Measurements from ENCODE around the gene SRM. TPM values are rescaled to one million over a fixed set of nuclear protein-coding genes. Genes with fewer than 3 reads are reported as not detected.
A peak's percentile ranks its signal among the peaks of the same experiment; 100 is the strongest.
"Not testable (repeated sequence)": the region's sequence is repeated elsewhere in the genome, so short reads cannot be mapped to it uniquely, and the experiment has no call there.

The SRM gene
- total and polyA plus RNA-seq, 5 experiments from 2014 or later: 55.0 to 204 (median 95.2) TPM

GRCh38 chr1:11078631-11079030 is 18.8 kb upstream of the SRM start:
- H3K27ac Mint-ChIP-seq: peak overlapping the region in 2 of 10 donors; percentile 3 to 80
- peaks cover 0 to 87% (median 28%) of the 10 kb centered on the region in 3 donors for H3K36me3 Mint-ChIP-seq
- POLR2A ChIA-PET: no interaction called here
- no peak overlapping the region for H3K4me3 Mint-ChIP-seq
- DNase-seq (no peak), ATAC-seq (no peak)
- H3K9me3 Mint-ChIP-seq: no peaks in the 10 kb centered on the region
- H3K4me1 Mint-ChIP-seq: no peaks in the 10 kb centered on the region
- no peaks in the 10 kb centered on the region for H3K27me3 Mint-ChIP-seq

- not testable (repeated sequence) for H3K4me3 Mint-ChIP-seq, ATAC-seq, H3K9me3 Mint-ChIP-seq, H3K27ac Mint-ChIP-seq, H3K27me3 Mint-ChIP-seq, H3K4me1 Mint-ChIP-seq
- H3K36me3 Mint-ChIP-seq: peaks cover 0 to 84% (median 24%) of the 10 kb centered on the region in 3 donors
- peak in 1 of 10 donors; percentile 9 for DNase-seq
- POLR2A ChIA-PET: interaction anchor here (0.7 to 0.9 kb wide), 2 partner anchors 12 to 31 kb away, joined by 3 to 5 read pairs; no protein-coding TSS in a partner anchor
Measured at GRCh38 chr1:11073398-11073797, 13.6 kb upstream of the SRM start.

DNA sequence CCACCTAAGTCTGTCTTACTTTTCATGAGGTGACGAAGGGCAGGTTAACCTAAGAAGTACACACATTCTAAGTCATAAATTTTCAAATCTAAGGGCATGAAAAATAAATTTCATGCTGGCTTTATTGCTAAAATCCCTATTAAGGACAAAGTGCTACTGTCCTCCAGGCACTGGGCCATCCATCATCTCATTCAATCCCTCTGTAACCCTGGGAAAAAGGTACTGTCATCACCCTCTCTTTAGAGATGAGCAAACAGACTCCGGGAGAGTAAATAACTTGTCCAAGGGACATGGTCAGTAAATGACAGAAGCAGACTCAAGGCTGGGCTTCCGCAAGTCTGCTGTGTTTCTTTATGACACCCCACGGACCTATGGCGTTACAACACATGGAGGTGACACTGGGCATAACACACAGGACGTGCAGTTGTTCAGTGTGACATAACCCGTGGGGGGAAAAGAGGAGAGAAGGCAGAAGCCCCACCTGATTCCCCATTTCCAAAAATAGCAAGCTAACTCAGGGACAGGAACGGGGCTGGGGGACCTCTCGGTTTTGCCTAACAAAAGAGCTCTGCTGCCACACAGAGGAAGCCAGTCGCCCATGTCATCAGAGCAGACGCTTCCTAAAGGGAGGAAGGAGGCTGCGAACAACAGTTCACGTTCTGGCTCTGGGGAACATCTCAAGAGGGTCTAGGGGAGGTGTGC is 12.5 kb upstream of the SRM start:
- Mint-ChIP-seq H3K9me3 (no peaks in the 10 kb centered on the region), H3K27ac (peak overlapping the region in 5 of 10 donors; percentile 24 to 66 (median 52)), H3K27me3 (no peaks in the 10 kb centered on the region), H3K36me3 (peaks cover 0 to 86% (median 21%) of the 10 kb centered on the region in 3 donors), H3K4me1 (peaks cover 0 to 9% (median 5%) of the 10 kb centered on the region in 4 donors), H3K4me3 (no peak overlapping the region)
- ATAC-seq (no peak), DNase-seq (no peak)
- POLR2A ChIA-PET: interaction anchor here (0.9 kb wide), 1 partner anchor 11 kb away, joined by 3 read pairs; no protein-coding TSS in a partner anchor

GRCh38 chr1:11071463-11072215 is 11.8 kb upstream of the SRM start:
- H3K27ac Mint-ChIP-seq: peak overlapping the region in 8 of 10 donors; percentile 35 to 82 (median 70)
- H3K36me3 Mint-ChIP-seq: peaks cover 0 to 82% (median 19%) of the 10 kb centered on the region in 3 donors
- no peak for ATAC-seq
- POLR2A ChIA-PET: no interaction called here
- no peaks in the 10 kb centered on the region for H3K9me3 Mint-ChIP-seq
- DNase-seq: no peak
- H3K4me3 Mint-ChIP-seq: no peak overlapping the region
- H3K27me3 Mint-ChIP-seq: no peaks in the 10 kb centered on the region
- peaks cover 0 to 9% (median 5%) of the 10 kb centered on the region in 4 donors for H3K4me1 Mint-ChIP-seq

DNA sequence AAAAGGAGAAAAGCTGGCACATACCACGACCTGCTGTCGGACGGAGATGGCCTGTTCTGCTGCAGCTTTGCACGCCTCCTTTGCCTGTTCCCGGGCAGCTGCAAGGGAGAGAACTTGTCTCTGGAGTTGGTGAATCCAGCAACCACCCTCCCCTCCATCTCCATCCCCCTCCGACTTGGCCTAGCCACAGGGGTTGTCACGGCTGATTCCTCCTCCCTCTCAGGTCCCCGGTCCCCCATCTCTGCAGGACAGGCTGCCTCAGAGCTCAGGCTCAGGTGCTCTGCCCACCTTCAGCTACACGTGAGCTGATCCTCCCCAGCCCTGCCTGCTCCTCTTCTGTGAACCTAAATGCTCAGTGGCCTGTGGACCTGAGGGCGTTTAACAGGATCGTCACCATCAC is 11.1 kb upstream of the SRM start:
- Mint-ChIP-seq H3K4me3 (no peak overlapping the region), H3K27ac (peak overlapping the region in 4 of 10 donors; percentile 35 to 82 (median 64)), H3K4me1 (peaks cover 0 to 9% (median 5%) of the 10 kb centered on the region in 4 donors), H3K9me3 (no peaks in the 10 kb centered on the region), H3K27me3 (no peaks in the 10 kb centered on the region), H3K36me3 (peaks cover 0 to 82% (median 20%) of the 10 kb centered on the region in 3 donors)
- DNase-seq (no peak), ATAC-seq (no peak)
- POLR2A ChIA-PET: interaction anchor here (0.7 to 1.4 kb wide), 2 partner anchors 28 to 767 kb away, joined by 3 to 4 read pairs; partner anchors contain the start of gene EXOSC10

GRCh38 chr1:11068600-11069473 is 9.0 kb upstream of the SRM start:
- Mint-ChIP-seq H3K36me3 (peaks cover 0 to 72% (median 26%) of the 10 kb centered on the region in 3 donors), H3K9me3 (no peaks in the 10 kb centered on the region), H3K4me1 (peaks cover 0 to 9% (median 5%) of the 10 kb centered on the region in 4 donors), H3K27ac (peak overlapping the region in 3 of 10 donors; percentile 18 to 68 (median 32)), H3K27me3 (no peaks in the 10 kb centered on the region), H3K4me3 (no peak overlapping the region)
- no peak for ATAC-seq
- DNase-seq: peak in 1 of 10 donors; percentile 9
- POLR2A ChIA-PET: interaction anchor here (0.6 to 1.0 kb wide), 2 partner anchors 8 to 68 kb away, joined by 3 read pairs; no protein-coding TSS in a partner anchor

- H3K27me3 Mint-ChIP-seq: no peaks in the 10 kb centered on the region
- peaks cover 0 to 73% (median 26%) of the 10 kb centered on the region in 3 donors for H3K36me3 Mint-ChIP-seq
- POLR2A ChIA-PET: interaction anchor here (0.6 to 1.0 kb wide), 2 partner anchors 19 to 69 kb away, joined by 3 to 4 read pairs; no protein-coding TSS in a partner anchor
- DNase-seq (no peak), ATAC-seq (no peak)
- H3K9me3 Mint-ChIP-seq: no peaks in the 10 kb centered on the region
- H3K4me1 Mint-ChIP-seq: peaks cover 6 to 14% (median 8%) of the 10 kb centered on the region in 4 donors
- peak overlapping the region in 3 of 10 donors; percentile 18 to 55 (median 43) for H3K27ac Mint-ChIP-seq
- H3K4me3 Mint-ChIP-seq: no peak overlapping the region
Measured at GRCh38 chr1:11067716-11068599, 8.1 kb upstream of the SRM start.

- peaks cover 0 to 53% (median 26%) of the 10 kb centered on the region in 3 donors for H3K36me3 Mint-ChIP-seq
- peak overlapping the region in 1 of 10 donors; percentile 40 for H3K27ac Mint-ChIP-seq
- ATAC-seq: no peak
- H3K27me3 Mint-ChIP-seq: no peaks in the 10 kb centered on the region
- peaks cover 9 to 25% (median 18%) of the 10 kb centered on the region in 4 donors for H3K4me1 Mint-ChIP-seq
- no peak for DNase-seq
- POLR2A ChIA-PET: no interaction called here
- no peaks in the 10 kb centered on the region for H3K9me3 Mint-ChIP-seq
- no peak overlapping the region for H3K4me3 Mint-ChIP-seq
Measured at GRCh38 chr1:11065796-11066195, 6.0 kb upstream of the SRM start.

- Mint-ChIP-seq H3K27ac (peak overlapping the region in 3 of 10 donors; percentile 4 to 68 (median 27)), H3K36me3 (peaks cover 0 to 46% (median 26%) of the 10 kb centered on the region in 3 donors), H3K27me3 (no peaks in the 10 kb centered on the region), H3K4me1 (peaks cover 11 to 31% (median 23%) of the 10 kb centered on the region in 4 donors), H3K4me3 (no peak overlapping the region), H3K9me3 (no peaks in the 10 kb centered on the region)
- no peak for DNase-seq
- POLR2A ChIA-PET: no interaction called here
- ATAC-seq: no peak
Measured at GRCh38 chr1:11064942-11065341, 5.1 kb upstream of the SRM start.

DNA sequence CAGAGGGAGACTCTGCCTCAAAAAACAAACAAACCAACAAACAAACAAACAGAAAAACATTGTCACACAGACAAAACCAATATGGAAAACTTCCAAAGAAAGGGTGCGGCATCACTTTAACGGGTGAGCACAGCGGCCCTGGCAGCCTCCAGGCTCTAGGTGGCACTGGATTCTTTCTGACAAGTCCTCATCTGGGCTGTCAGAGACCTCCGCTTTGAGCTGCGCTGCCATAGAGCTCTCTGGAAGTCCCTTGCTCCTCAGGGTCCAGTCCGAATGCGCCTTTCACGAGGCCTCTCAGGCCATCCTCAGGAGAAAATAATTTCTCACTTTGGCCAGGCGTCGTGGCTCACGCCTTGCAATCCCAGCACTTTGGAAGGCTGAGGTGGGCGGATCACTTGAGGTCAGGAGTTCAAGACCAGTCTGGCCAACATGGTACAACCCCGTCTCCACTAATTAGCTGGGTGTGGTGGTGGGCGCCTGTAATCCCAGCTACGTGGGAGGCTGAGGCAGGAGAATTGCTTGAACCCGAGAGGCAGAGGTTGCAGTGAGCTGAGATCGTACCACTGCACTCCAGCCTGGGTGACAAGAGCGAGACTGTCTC is 4.2 kb upstream of the SRM start:
- peak in 1 of 10 donors; percentile 13 for DNase-seq
- POLR2A ChIA-PET: not testable (repeated sequence)

GRCh38 chr1:11062965-11063401 is 3.2 kb upstream of the SRM start:
- no peak for ATAC-seq
- H3K9me3 Mint-ChIP-seq: no peaks in the 10 kb centered on the region
- H3K27ac Mint-ChIP-seq: peak overlapping the region; percentile 34 to 94 (median 84)
- H3K4me3 Mint-ChIP-seq: peak overlapping the region in 3 of 10 donors; percentile 36 to 57 (median 46)
- POLR2A ChIA-PET: interaction anchor here (0.7 kb wide), 2 partner anchors 45 to 739 kb away, joined by 3 to 4 read pairs; no protein-coding TSS in a partner anchor
- no peak for DNase-seq
- H3K27me3 Mint-ChIP-seq: no peaks in the 10 kb centered on the region
- H3K4me1 Mint-ChIP-seq: peaks cover 15 to 40% (median 32%) of the 10 kb centered on the region in 4 donors
- H3K36me3 Mint-ChIP-seq: peaks cover 0 to 30% (median 18%) of the 10 kb centered on the region in 3 donors

More for the DNA sequence above, 4.2 kb upstream of the SRM start:
- not testable (repeated sequence) for H3K9me3 Mint-ChIP-seq, ATAC-seq, H3K4me3 Mint-ChIP-seq, H3K27me3 Mint-ChIP-seq
- Mint-ChIP-seq H3K27ac (peak overlapping the region in 4 of 10 donors; percentile 18 to 94 (median 84)), H3K36me3 (peaks cover 0 to 36% (median 20%) of the 10 kb centered on the region in 3 donors), H3K4me1 (peaks cover 11 to 34% (median 25%) of the 10 kb centered on the region in 4 donors)

Data from naive thymus-derived CD8-positive, alpha-beta T cell (primary cell).